Stimulated activated CD8-positive, alpha-beta memory T cell treated with anti-CD3 and anti-CD28 coated beads, Interleukin-7, amount 100 ng/mL, for 4 hours (primary cell): ENCODE results near the gene TGFBR3.

Experiments
- DNase-seq, 2 donors: peaks; one replicate each; pipeline ENCODE4 v3.0.0-alpha.2; 2020; ENCODE audit warnings: low read depth in 2 of 2

Gene TGFBR3

DNA sequence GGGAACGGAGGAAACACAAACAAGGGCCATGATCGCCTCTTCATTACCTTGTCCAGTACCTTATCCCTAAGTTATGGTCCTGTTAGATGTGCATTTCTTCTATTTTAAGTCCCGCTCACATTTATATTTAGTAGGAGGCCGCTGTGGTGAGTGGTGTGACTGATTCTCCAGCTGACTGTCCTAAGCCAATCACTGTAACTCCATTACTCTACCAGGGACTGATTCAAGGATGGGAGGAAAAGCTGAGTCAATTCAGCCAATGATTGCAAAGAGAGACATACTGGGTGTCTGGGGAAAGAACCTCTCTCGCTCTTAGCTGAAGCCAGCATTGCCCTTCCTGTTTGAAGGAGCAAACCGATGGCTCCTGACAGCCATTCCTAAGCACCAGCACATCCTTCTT, 59.7 kb downstream of the TGFBR3 start:
- no peak for DNase-seq

DNA sequence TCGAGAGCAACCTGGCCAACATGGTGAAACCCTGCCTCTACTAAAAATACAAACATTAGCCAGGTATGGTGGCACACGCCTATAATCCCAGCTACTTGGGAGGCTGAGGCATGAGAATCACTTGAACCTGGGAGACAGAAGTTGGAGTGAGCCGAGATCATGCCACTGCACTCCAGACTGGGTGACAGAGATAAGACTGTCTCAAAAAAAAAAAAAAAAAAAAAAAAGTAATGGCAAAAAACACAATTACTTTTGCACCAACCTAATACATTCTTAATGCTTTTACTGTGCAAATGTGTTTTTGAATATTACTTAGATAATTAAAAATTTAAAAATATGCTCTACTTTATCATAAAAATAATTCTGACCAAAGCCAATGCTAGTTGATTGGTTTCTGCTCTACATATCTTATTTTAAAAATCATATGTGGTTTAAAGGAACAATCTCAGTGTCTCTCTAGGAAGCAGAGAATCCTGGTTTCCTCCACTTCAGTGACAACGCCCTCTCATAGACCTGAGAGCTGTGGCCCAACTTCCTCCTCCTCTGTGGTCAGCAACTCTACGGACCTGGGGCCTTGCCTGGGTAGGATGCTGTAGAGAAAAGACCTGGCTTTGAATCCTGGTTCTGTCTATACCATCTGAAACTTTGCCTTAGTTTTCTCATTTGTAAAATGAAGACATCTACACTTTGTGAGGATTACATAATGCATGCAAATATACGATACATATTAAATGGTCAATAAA, 64.7 kb downstream of the TGFBR3 start:
- no peak for DNase-seq

DNA sequence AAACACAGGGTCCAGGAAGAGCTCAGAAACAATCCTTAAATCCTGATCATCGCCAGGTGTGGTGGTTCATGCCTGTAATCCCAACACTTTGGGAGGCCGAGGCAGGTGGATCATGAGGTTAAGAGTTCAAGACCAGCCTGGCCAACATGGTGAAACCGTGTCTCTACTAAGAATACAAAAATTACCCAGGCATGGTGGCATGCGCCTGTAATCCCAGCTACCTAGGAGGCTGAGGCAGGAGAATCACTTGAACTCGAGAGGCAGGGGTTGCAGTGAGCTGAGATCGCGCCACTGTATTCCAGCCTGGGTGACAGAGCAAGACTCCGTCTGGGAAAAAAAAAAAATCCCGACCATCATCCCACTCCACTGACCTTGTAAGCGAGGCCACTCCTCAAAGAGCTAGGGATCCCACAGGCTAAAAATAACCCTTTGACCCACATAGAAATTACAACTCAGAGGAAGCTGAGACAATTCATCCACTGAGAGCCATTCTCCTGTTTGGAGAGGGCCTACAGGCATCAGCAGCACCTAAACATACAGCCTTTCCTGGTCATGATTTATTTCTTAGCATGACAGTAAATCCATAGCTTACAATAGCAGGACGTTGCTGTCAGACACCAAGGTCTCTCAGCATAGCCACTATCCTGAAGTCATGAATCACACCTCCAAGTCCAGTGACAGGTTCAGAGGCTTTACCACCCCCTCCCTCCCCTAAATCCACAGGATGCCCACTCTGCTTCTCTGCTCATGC, 66.7 kb downstream of the TGFBR3 start:
- DNase-seq = no peak

DNA sequence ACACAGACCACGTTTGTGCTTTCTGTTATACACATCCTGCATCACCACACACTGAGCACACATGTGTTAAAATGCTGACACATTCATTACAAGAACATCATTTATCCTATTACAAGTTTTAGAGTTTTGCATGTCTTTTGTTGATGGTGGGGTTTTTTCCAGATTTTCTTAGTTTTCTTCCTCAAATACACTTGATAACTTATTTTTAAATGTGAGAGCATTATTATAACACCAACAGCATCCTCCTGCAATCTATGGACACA, 67.3 kb downstream of the TGFBR3 start:
- no peak for DNase-seq

DNA sequence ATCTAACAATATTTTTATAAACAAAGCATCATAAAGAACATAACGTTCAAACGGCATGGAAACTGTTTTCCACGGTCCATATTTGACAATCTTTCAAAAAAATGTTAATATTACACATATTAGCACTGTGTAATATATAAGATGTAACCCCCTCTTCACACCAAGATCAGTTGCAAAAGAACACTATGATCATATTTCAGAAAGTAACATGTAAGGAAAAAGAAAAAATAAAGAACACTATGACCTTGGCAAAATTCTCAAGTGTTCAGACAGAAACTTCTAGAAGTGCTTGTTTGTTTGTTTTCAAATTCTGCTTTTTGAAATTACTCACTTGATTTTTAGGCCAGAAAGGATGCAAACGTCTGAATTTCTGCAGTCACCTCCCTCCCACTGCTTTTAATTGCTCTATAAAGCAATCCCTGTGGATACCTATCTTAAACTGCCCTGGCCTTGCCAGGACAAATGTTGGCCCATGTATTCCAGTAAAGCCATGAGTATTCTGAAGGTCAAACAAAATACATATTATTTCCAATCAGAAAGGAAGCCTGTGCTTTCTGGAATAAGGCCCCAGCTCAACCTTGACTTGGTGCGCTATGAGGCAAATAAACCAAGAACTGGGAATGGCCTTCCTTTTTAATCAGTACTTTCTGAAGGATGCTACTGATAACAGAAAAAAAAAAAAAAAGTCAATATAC, 68.6 kb downstream of the TGFBR3 start:
- no peak for DNase-seq

DNA sequence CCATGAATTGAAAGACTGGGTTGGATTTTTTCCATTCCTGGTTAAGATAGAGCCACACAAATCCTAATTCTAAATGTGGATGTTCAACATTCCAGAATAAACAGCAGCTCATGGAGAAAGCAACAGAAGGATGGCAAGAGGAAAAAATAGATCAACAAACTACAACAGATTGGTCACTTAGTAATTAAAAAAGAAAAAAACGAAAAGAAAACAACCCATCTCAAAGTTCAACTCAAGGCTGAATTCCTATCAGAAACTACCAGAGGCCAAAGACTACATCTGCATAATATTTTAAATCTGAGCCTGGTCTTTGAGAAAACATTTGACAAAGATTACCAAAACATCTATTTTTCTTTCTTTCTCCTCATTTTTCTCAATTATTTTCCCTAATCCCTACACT, 69.9 kb downstream of the TGFBR3 start:
- no peak for DNase-seq

DNA sequence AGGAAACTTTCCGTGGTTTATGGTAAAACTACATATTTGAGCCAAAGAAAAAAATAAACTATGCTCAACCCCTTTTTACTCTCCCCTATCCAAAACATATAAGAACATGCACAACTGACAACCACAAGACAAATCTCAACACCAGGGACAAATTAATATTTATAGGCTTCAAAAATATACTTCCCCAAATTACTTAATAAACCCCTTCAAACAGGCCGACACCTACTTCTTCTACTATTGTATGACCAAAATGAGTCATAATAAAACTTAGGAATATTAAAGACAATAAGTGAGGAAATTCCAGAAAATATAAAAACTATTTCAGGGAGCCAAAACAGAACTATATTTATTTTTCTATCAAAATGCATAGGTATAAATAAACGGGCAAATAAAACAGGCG, 71.5 kb downstream of the TGFBR3 start:
- DNase-seq = no peak

DNA sequence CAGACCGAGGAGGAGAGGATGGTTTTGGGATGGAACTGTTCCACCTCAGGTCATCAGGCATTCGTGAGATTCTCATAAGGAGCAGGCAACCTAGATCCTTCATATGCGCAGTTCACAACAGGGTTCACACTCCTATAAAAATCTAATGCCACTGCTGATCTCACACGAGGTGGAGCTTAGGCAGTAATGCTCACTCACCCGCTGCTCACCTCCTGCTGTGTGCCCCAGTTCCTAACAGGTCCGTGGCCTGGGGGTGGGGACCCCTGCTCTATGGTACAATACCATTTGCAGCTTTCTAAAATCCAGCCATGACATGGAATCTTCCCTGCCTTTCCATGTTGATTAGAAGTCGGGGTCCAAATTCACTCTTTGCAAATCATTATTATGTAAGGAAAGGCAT, 72.1 kb downstream of the TGFBR3 start:
- DNase-seq = no peak

DNA sequence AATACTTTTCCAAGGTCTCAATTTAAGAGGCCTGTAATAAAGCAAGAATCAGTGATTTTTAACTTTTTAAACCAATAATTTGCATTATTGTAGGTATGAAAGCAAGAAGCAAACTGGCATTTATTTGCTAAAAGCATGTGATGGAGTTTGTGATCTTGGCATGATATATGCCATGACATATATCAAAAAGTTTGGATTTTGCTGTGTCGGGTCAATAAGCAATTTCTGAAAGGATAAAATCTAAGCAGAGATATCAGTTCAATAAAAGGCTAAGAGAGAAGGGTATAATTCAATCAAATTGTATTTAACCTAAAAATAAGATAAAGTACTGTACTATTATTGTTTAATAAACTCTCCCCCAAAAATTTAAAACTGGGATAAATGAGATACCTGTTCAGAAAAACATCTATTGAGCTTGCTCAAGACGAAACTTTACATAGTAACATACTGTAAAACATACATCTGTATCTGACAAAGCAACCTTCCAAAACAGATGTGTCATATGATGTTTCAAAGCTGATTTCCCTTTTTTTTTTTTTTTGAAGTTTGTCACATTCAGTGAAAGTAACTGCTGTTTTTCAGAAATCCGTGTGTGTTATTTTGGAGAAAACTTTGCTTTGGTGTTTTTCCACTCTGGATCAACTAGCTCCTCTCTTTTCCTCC, 74.5 kb downstream of the TGFBR3 start:
- no peak for DNase-seq

DNA sequence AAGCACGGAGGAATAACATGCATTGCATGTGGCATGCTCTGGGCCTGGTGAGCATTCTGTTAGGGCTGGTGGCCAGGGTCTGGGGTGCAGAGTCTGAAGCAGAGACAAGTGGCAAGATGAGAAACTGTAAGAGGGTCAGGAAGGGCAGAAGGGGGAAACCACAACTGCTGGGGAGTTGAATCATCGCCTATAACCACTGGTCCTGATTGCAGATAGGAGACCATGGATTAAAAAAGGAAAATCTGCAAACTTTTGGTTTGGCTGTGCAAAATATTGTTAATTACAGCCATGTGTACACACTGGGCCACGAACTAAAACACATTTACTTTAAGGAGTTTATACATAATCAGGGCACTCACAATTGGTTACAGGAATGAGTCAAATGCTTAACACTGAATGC, 76.6 kb downstream of the TGFBR3 start:
- DNase-seq = no peak

DNA sequence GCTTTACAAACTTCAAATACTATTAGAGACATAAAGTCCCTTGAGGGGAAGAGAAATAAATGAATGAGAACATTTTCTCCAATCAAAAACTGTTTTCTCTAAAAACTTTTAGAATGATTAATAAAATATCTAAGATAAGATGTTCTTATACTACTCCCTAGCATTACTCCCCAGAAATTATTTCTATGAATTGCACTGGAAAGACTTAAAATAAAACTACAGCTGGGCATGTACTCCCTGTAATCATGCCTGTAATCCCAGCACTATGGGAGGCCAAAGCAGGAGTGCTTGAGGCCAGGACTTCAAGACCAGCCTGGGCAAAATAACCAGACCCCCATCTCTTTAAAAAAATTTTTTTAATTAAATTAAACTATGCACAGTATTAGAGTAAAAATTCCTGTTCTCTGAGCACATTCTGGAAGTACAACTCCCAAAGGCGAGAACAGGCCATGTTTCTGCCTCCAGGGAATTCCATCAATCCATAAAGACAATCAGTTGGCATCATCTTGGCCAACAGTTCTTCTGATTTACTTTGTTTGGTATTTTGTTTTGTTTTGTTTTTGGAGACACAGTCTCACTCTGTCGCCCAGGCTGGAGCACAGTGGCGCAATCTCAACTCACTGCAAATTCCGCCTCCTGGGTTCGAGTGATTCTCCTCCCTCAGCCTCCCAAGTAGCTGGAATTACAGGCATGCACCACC, 77.9 kb downstream of the TGFBR3 start:
- DNase-seq = no peak

DNA sequence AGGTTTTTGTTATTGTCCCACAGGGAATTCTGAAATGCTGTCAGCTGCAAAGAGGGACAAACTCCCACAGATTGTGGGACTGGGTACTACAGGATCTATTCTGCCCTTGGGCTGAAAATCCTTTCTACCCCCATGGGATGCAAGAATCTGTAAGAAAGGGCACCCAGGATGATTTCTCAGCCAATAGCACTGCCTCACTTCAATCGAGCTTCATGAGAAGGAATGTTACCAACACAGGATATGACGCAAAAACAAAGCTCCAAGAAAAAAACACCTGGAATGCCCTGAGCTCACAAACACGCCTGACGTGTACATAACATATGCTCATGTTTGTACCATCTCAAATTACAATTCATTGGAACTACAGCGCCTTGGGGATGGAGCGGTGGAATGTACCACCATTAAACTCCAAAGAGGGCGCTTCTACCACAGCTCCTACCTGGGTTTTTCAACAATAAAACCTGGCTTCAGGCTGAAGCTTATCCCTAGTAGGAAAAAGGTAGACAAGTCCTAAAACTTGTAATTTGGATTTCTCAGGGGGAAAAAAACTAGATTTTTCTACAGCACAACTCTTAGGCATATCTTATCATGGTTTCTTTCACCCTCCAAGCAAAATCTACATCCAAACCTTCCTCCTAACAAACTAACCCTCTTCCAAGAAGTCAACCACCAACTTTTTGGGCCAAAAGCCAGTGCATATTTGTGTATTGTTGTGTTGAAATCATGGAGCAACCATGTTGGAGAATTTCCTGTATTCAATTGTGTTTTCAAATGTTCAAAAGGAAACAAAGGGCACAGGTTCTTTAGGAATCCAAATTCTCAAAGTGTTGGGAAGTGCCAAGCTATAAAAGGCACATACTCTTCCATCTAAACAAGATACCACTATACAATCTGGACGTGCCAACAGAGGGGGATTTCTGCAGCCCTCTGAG, 78.9 kb downstream of the TGFBR3 start:
- DNase-seq = no peak

DNA sequence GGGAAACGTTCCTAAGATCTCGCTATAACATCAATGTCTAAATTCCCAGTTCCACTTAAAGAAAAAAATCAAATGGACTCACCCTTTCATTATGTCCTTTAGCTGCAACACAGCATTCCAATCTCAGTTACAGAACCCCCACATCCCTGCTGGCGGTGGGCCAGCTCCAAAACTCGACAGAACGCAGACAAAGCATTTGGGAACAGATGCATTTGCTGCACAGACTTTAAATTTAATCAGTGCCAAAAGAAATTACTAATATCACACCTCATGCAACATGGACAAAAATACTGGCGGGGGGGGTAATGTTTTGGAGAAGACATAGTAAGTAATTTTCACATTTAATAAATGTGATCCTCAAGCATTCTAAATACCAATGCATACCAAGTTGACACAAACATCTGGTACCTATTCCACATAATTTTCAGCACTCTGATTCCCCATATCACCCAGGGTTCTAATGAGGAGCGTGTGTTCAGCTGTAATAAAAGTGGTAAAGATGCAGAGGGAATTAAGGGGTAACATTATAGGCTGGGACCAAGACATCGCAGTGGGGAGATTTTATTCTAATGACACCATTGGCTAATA, 79.7 kb downstream of the TGFBR3 start:
- no peak for DNase-seq

DNA sequence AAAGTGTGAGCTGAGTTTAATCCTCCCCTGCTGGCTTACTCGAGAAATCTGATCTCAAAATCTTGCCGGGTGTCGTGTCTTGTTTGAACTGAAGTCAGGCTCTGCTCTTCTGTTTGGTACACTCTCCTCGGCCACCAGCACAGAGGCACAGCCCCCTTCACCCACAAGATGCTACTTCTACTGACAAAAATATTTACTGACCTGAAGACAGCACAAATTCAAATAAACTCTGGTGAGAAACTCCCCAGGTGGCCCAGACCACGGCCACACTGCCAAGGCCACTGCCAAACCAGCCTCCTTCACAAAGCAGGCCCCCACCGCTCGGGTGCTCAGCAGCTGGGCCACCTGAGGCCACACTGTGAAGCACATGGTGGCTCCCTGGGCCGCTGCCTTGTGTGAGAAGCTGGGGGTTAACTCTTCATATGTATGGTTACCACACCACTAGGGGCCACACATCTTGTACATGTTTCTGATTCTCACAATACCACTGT, 80.6 kb downstream of the TGFBR3 start:
- no peak for DNase-seq

DNA sequence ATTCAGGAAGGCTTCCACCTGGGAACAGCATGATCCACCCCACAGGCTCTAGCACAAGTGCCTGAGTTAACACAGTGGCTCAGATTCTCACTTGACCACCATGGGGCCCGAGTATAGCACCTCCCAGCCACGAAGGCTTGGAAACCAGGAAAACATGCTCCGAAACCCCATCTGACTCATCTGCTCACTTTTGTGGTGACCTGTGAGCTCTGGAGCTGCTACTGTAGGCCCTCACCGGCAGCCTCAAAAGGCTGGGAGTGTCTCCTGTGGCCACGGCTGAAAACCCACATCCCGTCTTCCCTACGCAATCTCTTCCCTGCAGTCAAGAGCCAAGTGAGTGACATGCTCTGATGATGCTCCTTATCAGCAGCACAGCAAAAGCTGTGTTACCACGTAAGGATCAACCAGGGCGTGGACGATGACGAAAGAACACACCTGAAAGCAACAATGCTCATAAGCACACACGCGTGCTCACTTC, 81.4 kb downstream of the TGFBR3 start:
- DNase-seq = peak; percentile 55 to 64

DNA sequence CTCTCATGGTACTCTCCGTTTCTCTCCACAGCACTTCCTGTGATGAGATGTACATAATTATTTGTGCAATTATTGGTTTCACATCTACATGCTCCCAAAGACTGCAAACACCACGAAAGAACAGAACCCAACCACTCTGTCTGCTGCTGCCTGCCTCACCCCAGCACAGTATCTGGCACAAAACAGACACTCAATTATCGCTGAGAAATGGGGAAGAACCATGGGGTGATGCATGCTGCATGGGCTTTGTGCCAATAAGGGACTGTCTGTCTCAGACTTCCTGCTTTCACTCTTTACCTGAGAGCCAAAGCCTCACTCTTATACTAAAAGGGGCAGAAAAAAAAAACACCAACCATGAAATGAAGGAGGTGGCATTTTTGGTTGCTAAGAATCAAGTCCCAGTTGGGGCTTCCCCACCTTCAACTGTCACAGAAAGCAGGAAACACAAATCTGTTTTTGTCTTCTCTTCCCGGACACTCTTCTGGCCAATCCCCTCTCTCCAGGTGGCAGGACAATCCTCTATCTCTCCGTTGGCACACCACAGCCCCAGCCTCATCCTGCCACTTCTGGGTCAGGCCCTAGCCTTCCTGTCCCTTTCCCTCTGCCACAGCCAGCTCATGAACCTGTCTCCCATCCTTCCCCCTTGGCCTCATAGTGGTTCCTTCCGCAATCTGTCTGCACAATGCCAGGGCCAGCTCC, 82.0 kb downstream of the TGFBR3 start:
- DNase-seq = peak; percentile 56 to 61

DNA sequence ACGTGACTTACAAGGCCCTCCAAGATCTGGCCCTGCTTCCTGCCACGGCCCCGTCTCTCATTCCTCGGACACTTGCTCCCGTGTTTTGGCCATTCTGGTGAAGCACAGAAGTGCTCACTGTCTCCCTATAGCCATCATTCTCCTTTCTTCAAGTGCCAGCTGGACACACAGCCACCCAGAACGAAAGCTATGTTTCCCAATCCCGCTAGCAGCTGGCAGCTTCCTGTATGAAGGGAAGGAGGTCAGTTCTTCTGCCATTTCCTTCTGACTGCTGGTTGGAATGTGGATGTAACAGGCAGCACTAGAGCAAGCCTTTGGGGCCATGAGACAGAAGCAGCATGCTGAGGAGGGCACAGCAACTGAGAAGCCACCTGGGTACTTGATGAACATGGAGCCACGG, 82.8 kb downstream of the TGFBR3 start:
- DNase-seq = no peak

DNA sequence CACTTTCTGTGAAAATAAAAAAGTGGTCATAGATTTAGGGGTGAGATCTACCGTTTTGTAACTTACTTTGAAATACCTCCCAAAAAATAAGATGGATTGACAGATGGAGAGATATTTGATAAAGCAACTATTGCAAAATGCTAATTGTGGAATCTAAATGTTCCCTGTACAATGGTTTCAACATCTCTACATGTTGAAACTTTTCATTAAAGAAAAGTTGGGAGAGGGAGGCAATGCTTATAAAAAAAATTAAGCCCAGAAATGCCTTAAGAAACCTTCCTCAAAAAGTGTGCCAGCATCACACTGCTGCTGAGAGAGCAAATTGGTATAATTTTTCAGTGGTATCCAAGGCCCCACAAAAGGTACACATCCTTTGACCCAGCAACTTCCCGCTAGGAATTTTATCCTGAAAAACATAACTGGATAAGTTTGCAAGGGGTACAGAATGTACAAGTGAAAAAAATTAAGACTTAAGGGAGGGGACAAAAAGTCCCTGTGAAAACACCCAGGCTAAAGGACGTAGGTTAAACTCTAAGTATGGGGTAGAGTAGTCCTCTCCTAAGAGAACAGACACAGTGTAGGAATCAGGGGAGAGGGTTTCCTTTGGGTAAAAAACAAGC, 84.3 kb downstream of the TGFBR3 start:
- DNase-seq = no peak

DNA sequence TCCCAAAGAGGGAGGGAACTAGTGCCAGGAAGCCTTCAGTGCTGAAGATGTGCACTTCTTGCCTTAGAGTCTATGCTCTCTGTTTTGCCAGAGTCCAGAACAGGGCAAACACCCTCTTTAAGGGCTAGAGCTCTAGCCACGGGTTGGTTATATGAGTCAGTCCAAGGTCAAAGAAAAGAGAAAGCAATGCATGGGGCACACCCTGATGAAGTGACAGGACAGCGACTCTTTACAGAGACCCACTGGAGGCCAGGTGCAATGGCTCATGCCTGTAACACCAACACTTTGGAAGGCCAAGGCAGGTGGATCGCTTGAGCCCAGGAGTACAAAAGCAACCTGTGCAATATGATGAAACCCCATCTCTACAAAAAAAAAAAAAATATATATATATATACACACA, 86.1 kb downstream of the TGFBR3 start:
- DNase-seq = no peak
